ENCODE data around the gene PSENEN.

DNA sequence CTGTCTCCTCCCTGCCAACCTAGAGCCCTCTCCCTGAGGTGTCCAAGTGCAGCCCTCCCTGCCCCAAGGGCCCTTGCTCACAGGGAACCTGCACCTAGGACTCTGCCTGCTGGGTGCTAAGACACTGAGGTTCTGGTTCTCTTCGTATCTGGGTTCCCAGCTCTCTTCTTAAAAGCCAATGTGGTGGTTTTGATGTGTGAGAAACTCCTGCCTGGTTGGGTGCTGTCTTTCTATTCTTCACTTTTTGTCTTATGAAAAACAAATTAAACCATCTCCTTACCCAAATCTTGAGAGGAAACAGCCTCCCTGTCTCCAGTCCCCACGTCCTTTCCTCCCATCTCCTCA is 32.0 kb upstream of the PSENEN start:
- TF ChIP-seq, protein P1, sequence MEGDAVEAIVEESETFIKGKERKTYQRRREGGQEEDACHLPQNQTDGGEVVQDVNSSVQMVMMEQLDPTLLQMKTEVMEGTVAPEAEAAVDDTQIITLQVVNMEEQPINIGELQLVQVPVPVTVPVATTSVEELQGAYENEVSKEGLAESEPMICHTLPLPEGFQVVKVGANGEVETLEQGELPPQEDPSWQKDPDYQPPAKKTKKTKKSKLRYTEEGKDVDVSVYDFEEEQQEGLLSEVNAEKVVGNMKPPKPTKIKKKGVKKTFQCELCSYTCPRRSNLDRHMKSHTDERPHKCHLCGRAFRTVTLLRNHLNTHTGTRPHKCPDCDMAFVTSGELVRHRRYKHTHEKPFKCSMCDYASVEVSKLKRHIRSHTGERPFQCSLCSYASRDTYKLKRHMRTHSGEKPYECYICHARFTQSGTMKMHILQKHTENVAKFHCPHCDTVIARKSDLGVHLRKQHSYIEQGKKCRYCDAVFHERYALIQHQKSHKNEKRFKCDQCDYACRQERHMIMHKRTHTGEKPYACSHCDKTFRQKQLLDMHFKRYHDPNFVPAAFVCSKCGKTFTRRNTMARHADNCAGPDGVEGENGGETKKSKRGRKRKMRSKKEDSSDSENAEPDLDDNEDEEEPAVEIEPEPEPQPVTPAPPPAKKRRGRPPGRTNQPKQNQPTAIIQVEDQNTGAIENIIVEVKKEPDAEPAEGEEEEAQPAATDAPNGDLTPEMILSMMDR (conservative IDR thresholded peaks at IDR 0.05 in 1 of 2, IDR thresholded peaks at IDR 0.05 in 1 of 2; ENCODE audit: low read depth in 1 of 2, low read length in 2 of 2) = no peak
- no peak for TF ChIP-seq EZH2 (IDR thresholded peaks at IDR 0.05; ENCODE audit: low read length, missing control alignments)

Data from fibroblast of lung (primary cell).